Measurements from ENCODE around the gene ACIN1. TPM values are rescaled to one million over a fixed set of nuclear protein-coding genes. Genes with fewer than 3 reads are reported as not detected.
A peak's percentile ranks its signal among the peaks of the same experiment; 100 is the strongest.

Gene ACIN1
- total and polyA plus RNA-seq, 9 of the 15 experiments (the other 6 are each of a cell fraction or from before 2014, with no cell fraction given), result 5.0 to 196 (median 129) TPM

DNA sequence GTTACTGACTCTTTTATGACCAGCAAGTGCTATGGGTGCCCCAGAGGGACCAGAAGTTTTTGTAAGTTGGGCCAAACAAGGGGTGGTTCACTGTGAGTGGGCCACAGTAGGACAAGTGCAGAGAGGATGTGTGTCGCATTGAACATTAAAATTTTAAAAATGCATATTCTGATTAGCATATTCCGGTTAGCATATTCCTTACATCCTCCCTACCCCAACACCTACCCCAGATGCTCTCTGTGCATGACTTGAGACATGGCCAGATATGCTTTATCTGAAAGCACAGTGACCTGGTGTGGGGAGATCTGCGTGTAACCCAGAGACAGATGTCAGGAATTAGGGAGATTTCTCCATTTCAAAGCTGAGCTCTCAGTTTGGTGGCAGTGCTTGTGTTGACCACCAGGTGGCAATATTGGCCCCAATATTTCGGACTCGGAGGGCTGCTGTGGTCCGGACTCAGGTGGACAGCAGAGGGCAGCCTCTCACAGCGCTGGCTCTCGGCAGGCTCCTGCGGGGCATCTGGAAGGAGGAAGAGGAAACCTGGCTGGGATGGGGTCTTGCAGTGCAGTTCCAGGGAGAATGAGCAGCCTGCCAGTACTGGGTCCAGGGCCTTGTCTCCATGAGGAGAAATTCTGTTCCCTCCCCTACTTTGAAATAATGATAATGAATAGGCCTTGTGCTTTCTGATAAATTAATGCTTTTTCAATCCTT is 25.8 kb upstream of the ACIN1 start (continued):
- TF ChIP-seq, protein P1, sequence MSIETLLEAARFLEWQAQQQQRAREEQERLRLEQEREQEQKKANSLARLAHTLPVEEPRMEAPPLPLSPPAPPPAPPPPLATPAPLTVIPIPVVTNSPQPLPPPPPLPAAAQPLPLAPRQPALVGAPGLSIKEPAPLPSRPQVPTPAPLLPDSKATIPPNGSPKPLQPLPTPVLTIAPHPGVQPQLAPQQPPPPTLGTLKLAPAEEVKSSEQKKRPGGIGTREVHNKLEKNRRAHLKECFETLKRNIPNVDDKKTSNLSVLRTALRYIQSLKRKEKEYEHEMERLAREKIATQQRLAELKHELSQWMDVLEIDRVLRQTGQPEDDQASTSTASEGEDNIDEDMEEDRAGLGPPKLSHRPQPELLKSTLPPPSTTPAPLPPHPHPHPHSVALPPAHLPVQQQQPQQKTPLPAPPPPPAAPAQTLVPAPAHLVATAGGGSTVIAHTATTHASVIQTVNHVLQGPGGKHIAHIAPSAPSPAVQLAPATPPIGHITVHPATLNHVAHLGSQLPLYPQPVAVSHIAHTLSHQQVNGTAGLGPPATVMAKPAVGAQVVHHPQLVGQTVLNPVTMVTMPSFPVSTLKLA (conservative IDR thresholded peaks at IDR 0.05), result no peak; a peak in 1 of 4 replicates
- TF ChIP-seq, protein P2, sequence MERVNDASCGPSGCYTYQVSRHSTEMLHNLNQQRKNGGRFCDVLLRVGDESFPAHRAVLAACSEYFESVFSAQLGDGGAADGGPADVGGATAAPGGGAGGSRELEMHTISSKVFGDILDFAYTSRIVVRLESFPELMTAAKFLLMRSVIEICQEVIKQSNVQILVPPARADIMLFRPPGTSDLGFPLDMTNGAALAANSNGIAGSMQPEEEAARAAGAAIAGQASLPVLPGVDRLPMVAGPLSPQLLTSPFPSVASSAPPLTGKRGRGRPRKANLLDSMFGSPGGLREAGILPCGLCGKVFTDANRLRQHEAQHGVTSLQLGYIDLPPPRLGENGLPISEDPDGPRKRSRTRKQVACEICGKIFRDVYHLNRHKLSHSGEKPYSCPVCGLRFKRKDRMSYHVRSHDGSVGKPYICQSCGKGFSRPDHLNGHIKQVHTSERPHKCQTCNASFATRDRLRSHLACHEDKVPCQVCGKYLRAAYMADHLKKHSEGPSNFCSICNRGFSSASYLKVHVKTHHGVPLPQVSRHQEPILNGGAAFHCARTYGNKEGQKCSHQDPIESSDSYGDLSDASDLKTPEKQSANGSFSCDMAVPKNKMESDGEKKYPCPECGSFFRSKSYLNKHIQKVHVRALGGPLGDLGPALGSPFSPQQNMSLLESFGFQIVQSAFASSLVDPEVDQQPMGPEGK (CRISPR knock-in tag; IDR thresholded peaks at IDR 0.05; ENCODE audit: borderline replicate concordance), result no peak
- TF ChIP-seq MAZ (CRISPR knock-in tag; conservative IDR thresholded peaks at IDR 0.05 in 1 of 2, IDR thresholded peaks at IDR 0.05 in 1 of 2), result peak in 1 of 2 experiments; percentile 88; a peak in 3 of 4 replicates
- TF ChIP-seq NR2C1 (IDR thresholded peaks at IDR 0.05), result peak; percentile 45; the same call in 1 of the 2 replicates
- peak; percentile 38; the same call in 1 of the 2 replicates for TF ChIP-seq NR2C1 (tag; IDR thresholded peaks at IDR 0.05)
- TF ChIP-seq, protein P3, sequence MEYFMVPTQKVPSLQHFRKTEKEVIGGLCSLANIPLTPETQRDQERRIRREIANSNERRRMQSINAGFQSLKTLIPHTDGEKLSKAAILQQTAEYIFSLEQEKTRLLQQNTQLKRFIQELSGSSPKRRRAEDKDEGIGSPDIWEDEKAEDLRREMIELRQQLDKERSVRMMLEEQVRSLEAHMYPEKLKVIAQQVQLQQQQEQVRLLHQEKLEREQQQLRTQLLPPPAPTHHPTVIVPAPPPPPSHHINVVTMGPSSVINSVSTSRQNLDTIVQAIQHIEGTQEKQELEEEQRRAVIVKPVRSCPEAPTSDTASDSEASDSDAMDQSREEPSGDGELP (CRISPR knock-in tag; IDR thresholded peaks at IDR 0.05; ENCODE audit: borderline replicate concordance), result peak; percentile 87
- TF ChIP-seq, protein P4, sequence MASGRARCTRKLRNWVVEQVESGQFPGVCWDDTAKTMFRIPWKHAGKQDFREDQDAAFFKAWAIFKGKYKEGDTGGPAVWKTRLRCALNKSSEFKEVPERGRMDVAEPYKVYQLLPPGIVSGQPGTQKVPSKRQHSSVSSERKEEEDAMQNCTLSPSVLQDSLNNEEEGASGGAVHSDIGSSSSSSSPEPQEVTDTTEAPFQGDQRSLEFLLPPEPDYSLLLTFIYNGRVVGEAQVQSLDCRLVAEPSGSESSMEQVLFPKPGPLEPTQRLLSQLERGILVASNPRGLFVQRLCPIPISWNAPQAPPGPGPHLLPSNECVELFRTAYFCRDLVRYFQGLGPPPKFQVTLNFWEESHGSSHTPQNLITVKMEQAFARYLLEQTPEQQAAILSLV (tag; IDR thresholded peaks at IDR 0.05), result no peak
- no peak for TF ChIP-seq RBM15 (IDR thresholded peaks at IDR 0.05; ENCODE audit: insufficient read depth, low read length)
- TF ChIP-seq DACH1 (IDR thresholded peaks at IDR 0.05; ENCODE audit: partially characterized antibody), result peak; percentile 8
- TF ChIP-seq ZNF134 (CRISPR knock-in tag; conservative IDR thresholded peaks at IDR 0.05), result no peak
- TF ChIP-seq RB1 (IDR thresholded peaks at IDR 0.05; ENCODE audit: low read depth), result peak; percentile 94
- no peak for TF ChIP-seq EWSR1 (IDR thresholded peaks at IDR 0.05; ENCODE audit: borderline replicate concordance, low read depth, partially characterized antibody)
- TF ChIP-seq, protein P5, sequence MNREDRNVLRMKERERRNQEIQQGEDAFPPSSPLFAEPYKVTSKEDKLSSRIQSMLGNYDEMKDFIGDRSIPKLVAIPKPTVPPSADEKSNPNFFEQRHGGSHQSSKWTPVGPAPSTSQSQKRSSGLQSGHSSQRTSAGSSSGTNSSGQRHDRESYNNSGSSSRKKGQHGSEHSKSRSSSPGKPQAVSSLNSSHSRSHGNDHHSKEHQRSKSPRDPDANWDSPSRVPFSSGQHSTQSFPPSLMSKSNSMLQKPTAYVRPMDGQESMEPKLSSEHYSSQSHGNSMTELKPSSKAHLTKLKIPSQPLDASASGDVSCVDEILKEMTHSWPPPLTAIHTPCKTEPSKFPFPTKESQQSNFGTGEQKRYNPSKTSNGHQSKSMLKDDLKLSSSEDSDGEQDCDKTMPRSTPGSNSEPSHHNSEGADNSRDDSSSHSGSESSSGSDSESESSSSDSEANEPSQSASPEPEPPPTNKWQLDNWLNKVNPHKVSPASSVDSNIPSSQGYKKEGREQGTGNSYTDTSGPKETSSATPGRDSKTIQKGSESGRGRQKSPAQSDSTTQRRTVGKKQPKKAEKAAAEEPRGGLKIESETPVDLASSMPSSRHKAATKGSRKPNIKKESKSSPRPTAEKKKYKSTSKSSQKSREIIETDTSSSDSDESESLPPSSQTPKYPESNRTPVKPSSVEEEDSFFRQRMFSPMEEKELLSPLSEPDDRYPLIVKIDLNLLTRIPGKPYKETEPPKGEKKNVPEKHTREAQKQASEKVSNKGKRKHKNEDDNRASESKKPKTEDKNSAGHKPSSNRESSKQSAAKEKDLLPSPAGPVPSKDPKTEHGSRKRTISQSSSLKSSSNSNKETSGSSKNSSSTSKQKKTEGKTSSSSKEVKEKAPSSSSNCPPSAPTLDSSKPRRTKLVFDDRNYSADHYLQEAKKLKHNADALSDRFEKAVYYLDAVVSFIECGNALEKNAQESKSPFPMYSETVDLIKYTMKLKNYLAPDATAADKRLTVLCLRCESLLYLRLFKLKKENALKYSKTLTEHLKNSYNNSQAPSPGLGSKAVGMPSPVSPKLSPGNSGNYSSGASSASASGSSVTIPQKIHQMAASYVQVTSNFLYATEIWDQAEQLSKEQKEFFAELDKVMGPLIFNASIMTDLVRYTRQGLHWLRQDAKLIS (CRISPR knock-in tag; IDR thresholded peaks at IDR 0.05), result no peak
- TF ChIP-seq HMGN3 (IDR thresholded peaks at IDR 0.05; ENCODE audit: borderline replicate concordance, extremely low read depth, insufficient read length, low read depth, low read length), result no peak
- TF ChIP-seq ZNF324 (CRISPR knock-in tag; IDR thresholded peaks at IDR 0.05), result no peak
- TF ChIP-seq CAMTA2 (CRISPR knock-in tag; conservative IDR thresholded peaks at IDR 0.05), result no peak

Data from K562 (cell line).